Neural progenitor cell (in vitro differentiated cells): ENCODE measurements around the gene ADGRE2. TPM values are rescaled to one million over a fixed set of nuclear protein-coding genes. Genes with fewer than 3 reads are reported as not detected.

Source experiments
- DNase-seq: peaks from one replicate; pipeline ENCODE4 v3.0.0-alpha.2; 2016; ENCODE audit warnings: low spot score
- H2AFZ ChIP-seq: fragments of 200-600 bp; sonication (generic); replicated peaks from 2 replicates; pipeline ENCODE4 v1.6.1; 2016; ENCODE audit warnings: antibody characterized with exemption
- H3F3A ChIP-seq: fragments of 200-600 bp; sonication (generic); 2 replicates; pipeline ENCODE4 v1.6.1; 2016; ENCODE audit warnings: antibody characterized with exemption, low read depth
- H3K27ac ChIP-seq: fragments of 200-600 bp; sonication (generic); 2 replicates; pipeline ENCODE4 v1.5.1; 2016; ENCODE audit warnings: mild to moderate bottlenecking
- H3K27me3 ChIP-seq: fragments of 200-600 bp; sonication (generic); 2 replicates; pipeline ENCODE4 v1.6.1; 2016; ENCODE audit warnings: mild to moderate bottlenecking, moderate library complexity
- H3K36me3 ChIP-seq: fragments of 200-600 bp; sonication (generic); 2 replicates; pipeline ENCODE4 v1.5.1; 2016
- H3K4me1 ChIP-seq: fragments of 200-600 bp; sonication (generic); 2 replicates; pipeline ENCODE4 v1.6.1; 2016; ENCODE audit warnings: mixed run types
- H3K4me2 ChIP-seq: fragments of 200-600 bp; sonication (generic); 2 replicates; pipeline ENCODE4 v1.6.1; 2016
- H3K4me3 ChIP-seq: fragments of 200-600 bp; sonication (generic); 2 replicates; pipeline ENCODE4 v1.5.1; 2016
- H3K79me2 ChIP-seq: fragments of 200-600 bp; sonication (generic); 2 replicates; pipeline ENCODE4 v1.6.1; 2016; ENCODE audit warnings: low read depth
- H3K9ac ChIP-seq: fragments of 200-600 bp; sonication (generic); 2 replicates; pipeline ENCODE4 v1.6.1; 2016
- H3K9me3 ChIP-seq: fragments of 200-600 bp; sonication (generic); 2 replicates; pipeline ENCODE4 v1.5.1; 2016; ENCODE audit warnings: low read depth
- H4K20me1 ChIP-seq: fragments of 200-600 bp; sonication (generic); 2 replicates; pipeline ENCODE4 v1.6.1; 2016; ENCODE audit warnings: low read depth
- H3K27ac Mint-ChIP-seq: 3 replicates; pipeline ENCODE4 v1.8.0; 2021; ENCODE audit warnings: mixed read lengths
- H3K27me3 Mint-ChIP-seq: 2 replicates; pipeline ENCODE4 v1.8.0; 2022; ENCODE audit warnings: low read depth, mild to moderate bottlenecking, inconsistent platforms, moderate library complexity, mixed read lengths; ENCODE audit not compliant: insufficient read depth
- H3K36me3 Mint-ChIP-seq: 3 replicates; pipeline ENCODE4 v1.8.0; 2021; ENCODE audit warnings: mixed read lengths
- H3K4me1 Mint-ChIP-seq: 3 replicates; pipeline ENCODE4 v1.8.0; 2021; ENCODE audit warnings: mixed read lengths
- H3K4me3 Mint-ChIP-seq: 3 replicates; pipeline ENCODE4 v1.8.0; 2021; ENCODE audit warnings: mild to moderate bottlenecking, moderate library complexity, mixed read lengths
- H3K9me3 Mint-ChIP-seq: 3 replicates; pipeline ENCODE4 v1.8.0; 2020; ENCODE audit warnings: mixed read lengths
- EZH2 ChIP-seq: fragments of 200-600 bp; sonication (generic); IDR thresholded peaks from 2 replicates; pipeline ENCODE4 v1.6.1; 2017; ENCODE audit warnings: antibody characterized with exemption, mild to moderate bottlenecking, moderate library complexity
- EZH2phosphoT487 ChIP-seq: fragments of 200-600 bp; sonication (generic); IDR thresholded peaks from 2 replicates; pipeline ENCODE4 v1.6.1; 2017; ENCODE audit warnings: antibody characterized with exemption
- total RNA-seq: library from RNA; depleted of rRNA; stranded (reverse); fragments of >200 nt; gene quantifications from 2 replicates; pipeline ENCODE4 v1.2.3, GENCODE V29; 2015; ENCODE audit warnings: low replicate concordance
- TF ChIP-seq, protein P1 (sequence below): fragments of 200-600 bp; sonication (generic); IDR thresholded peaks from 2 replicates; pipeline ENCODE4 v1.5.1; 2017; ENCODE audit warnings: antibody characterized with exemption, mild to moderate bottlenecking

The ADGRE2 gene
- total RNA-seq, 1 donor from 2014 or later, result 0.28 TPM

DNA sequence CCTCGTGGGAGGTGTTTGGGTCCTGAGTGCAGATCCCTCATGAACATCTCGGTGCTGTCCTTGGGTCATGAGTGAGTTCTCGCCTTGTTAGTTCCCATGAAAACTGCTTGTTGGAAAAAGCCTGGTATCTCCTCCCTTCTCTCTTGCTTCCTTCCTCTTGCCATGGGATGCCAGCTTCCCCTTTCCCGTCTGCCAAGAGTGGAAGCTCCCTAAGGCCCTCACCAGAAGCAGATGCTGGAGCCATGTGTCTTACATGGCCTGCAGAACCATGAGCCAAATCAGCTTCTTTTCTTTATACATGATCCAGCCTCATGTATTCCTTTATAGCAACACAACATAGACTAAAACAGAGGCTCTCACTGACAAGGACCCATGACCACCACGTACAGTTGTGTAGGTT is 8.2 kb downstream of the ADGRE2 start:
- Histone ChIP-seq H3K4me2 (no peak overlapping the region), H3F3A (no peaks in the 10 kb centered on the region), H3K27ac (no peak overlapping the region), H3K4me1 (no peaks in the 10 kb centered on the region), H3K9ac (no peak overlapping the region), H3K79me2 (no peaks in the 10 kb centered on the region), H3K9me3 (no peaks in the 10 kb centered on the region), H3K4me3 (no peak overlapping the region), H4K20me1 (no peaks in the 10 kb centered on the region), H3K36me3 (no peaks in the 10 kb centered on the region), H2AFZ (no peak overlapping the region), H3K27me3 (peaks cover 2% of the 10 kb centered on the region)
- H3K27ac Mint-ChIP-seq, result no peak overlapping the region
- H3K9me3 Mint-ChIP-seq, result no peaks in the 10 kb centered on the region
- H3K4me1 Mint-ChIP-seq, result peaks cover 3% of the 10 kb centered on the region
- no peak for DNase-seq
- H3K36me3 Mint-ChIP-seq, result no peaks in the 10 kb centered on the region
- no peaks in the 10 kb centered on the region for H3K27me3 Mint-ChIP-seq
- TF ChIP-seq EZH2phosphoT487 (no peak), EZH2 (no peak)
- TF ChIP-seq, protein P1, sequence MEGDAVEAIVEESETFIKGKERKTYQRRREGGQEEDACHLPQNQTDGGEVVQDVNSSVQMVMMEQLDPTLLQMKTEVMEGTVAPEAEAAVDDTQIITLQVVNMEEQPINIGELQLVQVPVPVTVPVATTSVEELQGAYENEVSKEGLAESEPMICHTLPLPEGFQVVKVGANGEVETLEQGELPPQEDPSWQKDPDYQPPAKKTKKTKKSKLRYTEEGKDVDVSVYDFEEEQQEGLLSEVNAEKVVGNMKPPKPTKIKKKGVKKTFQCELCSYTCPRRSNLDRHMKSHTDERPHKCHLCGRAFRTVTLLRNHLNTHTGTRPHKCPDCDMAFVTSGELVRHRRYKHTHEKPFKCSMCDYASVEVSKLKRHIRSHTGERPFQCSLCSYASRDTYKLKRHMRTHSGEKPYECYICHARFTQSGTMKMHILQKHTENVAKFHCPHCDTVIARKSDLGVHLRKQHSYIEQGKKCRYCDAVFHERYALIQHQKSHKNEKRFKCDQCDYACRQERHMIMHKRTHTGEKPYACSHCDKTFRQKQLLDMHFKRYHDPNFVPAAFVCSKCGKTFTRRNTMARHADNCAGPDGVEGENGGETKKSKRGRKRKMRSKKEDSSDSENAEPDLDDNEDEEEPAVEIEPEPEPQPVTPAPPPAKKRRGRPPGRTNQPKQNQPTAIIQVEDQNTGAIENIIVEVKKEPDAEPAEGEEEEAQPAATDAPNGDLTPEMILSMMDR, result no peak
- no peak overlapping the region for H3K4me3 Mint-ChIP-seq

DNA sequence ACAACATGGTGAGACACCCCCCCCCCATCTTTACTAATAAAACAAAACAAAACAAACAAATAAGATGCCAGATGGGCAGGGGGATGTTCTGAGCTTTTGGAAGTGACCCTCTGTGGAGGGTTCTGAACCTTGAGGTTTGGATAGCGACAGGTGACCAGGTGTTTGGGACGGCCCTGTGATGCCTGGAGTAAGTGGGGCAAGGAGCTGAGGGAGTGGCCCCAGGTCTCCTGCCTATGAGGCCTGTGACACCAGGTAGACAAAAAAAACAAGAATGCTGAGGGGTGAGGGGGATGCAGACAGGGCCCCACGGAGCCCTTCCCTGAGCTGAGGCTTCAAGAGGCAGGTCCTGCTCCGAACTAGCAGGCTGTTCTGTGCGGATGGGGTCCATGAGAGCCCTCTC is 9.2 kb downstream of the ADGRE2 start:
- no peak overlapping the region for H3K4me2 ChIP-seq
- TF ChIP-seq, protein P1, result no peak
- TF ChIP-seq EZH2, result no peak
- TF ChIP-seq EZH2phosphoT487, result no peak
- Mint-ChIP-seq H3K27me3 (peaks cover 3% of the 10 kb centered on the region), H3K27ac (no peak overlapping the region), H3K4me1 (peaks cover 3% of the 10 kb centered on the region), H3K9me3 (peaks cover 1% of the 10 kb centered on the region), H3K36me3 (no peaks in the 10 kb centered on the region), H3K4me3 (no peak overlapping the region)
- H3F3A ChIP-seq, result no peaks in the 10 kb centered on the region
- no peaks in the 10 kb centered on the region for H3K79me2 ChIP-seq
- H4K20me1 ChIP-seq, result no peaks in the 10 kb centered on the region
- no peaks in the 10 kb centered on the region for H3K27me3 ChIP-seq
- DNase-seq, result no peak
- no peak overlapping the region for H3K4me3 ChIP-seq
- no peak overlapping the region for H2AFZ ChIP-seq
- no peak overlapping the region for H3K27ac ChIP-seq
- no peaks in the 10 kb centered on the region for H3K36me3 ChIP-seq
- H3K9me3 ChIP-seq, result no peaks in the 10 kb centered on the region
- H3K9ac ChIP-seq, result no peak overlapping the region
- H3K4me1 ChIP-seq, result no peaks in the 10 kb centered on the region

DNA sequence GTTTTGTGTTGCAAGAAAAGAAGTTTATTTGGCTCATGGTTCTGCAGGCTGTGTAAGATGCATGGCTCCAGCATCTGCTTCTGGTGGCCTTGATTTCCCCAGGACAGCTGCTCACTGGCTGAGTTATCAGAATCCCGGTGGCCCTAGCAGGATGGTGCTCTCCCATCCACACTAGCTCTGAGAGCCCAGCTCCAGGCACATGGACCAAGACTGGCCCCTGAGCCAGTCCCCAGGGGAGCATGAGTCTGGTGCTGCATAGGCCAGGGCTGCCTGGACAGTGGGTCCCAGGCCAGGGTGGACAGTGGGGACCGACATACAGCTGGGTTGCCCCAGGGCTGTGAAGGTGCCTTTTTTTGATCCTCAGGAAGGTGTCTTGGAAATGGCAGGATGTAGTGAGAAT is 10.4 kb downstream of the ADGRE2 start:
- Histone ChIP-seq H3K36me3 (no peaks in the 10 kb centered on the region), H4K20me1 (no peaks in the 10 kb centered on the region), H2AFZ (no peak overlapping the region), H3K4me2 (no peak overlapping the region), H3K27ac (no peak overlapping the region), H3K9ac (no peak overlapping the region), H3K4me1 (no peaks in the 10 kb centered on the region), H3K4me3 (no peak overlapping the region), H3F3A (no peaks in the 10 kb centered on the region), H3K9me3 (no peaks in the 10 kb centered on the region), H3K27me3 (no peaks in the 10 kb centered on the region), H3K79me2 (no peaks in the 10 kb centered on the region)
- no peak for DNase-seq
- TF ChIP-seq EZH2phosphoT487 (no peak), EZH2 (no peak)
- TF ChIP-seq, protein P1, result no peak
- Mint-ChIP-seq H3K36me3 (no peaks in the 10 kb centered on the region), H3K4me1 (peaks cover 3% of the 10 kb centered on the region), H3K27me3 (peaks cover 7% of the 10 kb centered on the region), H3K4me3 (no peak overlapping the region), H3K9me3 (peaks cover 5% of the 10 kb centered on the region), H3K27ac (no peak overlapping the region)
